ENCODE data around the gene MUS81. TPM values are rescaled to one million over a fixed set of nuclear protein-coding genes. Genes with fewer than 3 reads are reported as not detected.

The MUS81 gene
- total and polyA plus RNA-seq, 3 experiments from 2014 or later, result 35.2 to 85.8 (median 84.7) TPM

DNA sequence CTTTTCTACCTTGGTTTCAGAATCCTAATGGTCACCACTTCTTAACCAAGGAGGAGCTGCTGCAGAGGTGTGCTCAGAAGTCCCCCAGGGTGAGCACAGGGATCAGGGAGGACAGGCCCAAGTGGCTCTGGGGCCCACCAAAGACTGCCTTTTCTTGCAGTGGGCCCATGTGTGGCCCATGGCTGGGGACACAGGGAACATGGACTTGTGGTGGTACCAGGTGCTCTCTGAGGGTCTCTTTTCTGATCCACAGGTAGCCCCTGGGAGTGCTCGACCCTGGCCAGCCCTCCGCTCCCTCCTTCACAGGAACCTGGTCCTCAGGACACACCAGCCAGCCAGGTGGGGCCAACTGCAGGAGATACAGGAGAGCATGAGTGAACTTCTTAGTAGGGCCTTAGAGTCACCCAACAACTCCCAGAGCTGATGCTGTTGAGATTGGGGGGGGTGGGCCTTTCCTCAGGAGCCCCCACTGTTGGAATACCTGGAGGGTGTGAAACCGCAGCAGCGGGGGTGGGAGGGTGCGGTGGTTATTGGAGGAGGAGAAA is 2.0 kb downstream of the MUS81 start:
- DNase-seq, result peak in 1 of 5 donors; percentile 45
- ChIA-PET POLR2A (no interaction called here), CTCF (interaction anchor here (2.5 to 24.5 kb wide), 3 partner anchors 10 to 26 kb away, joined by 18 to 560 read pairs (median 87); partner anchors contain the start of genes CCDC85B, CTSW, EFEMP2 and FIBP)
- H3K9me3 ChIP-seq (ENCODE audit: low read length), result no peaks in the 10 kb centered on the region
- H3K9me3 Mint-ChIP-seq, result no peaks in the 10 kb centered on the region
- peaks cover 27% of the 10 kb centered on the region for H3K4me1 ChIP-seq (ENCODE audit: insufficient read depth, low read length)
- no peak overlapping the region for H3K4me3 ChIP-seq (ENCODE audit: low read length)
- H3K4me3 Mint-ChIP-seq, result peak overlapping the region in 6 of 7 donors; percentile 31 to 95 (median 60)
- H3K36me3 ChIP-seq (ENCODE audit: insufficient read depth, low read length), result peaks cover 37% of the 10 kb centered on the region
- no peaks in the 10 kb centered on the region for H3K27me3 Mint-ChIP-seq
- peaks cover 7 to 67% (median 7%) of the 10 kb centered on the region in 3 donors for H3K36me3 Mint-ChIP-seq
- peak overlapping the region in 4 of 8 donors; percentile 43 to 81 (median 62) for H3K27ac Mint-ChIP-seq
- H3K27me3 ChIP-seq (ENCODE audit: insufficient read depth, low read length, poor library complexity, severe bottlenecking), result no peaks in the 10 kb centered on the region
- H3K27ac ChIP-seq (ENCODE audit: low read depth, low read length), result peak overlapping the region; percentile 93
- H3K4me1 Mint-ChIP-seq, result peaks cover 23 to 36% (median 32%) of the 10 kb centered on the region in 3 donors

DNA sequence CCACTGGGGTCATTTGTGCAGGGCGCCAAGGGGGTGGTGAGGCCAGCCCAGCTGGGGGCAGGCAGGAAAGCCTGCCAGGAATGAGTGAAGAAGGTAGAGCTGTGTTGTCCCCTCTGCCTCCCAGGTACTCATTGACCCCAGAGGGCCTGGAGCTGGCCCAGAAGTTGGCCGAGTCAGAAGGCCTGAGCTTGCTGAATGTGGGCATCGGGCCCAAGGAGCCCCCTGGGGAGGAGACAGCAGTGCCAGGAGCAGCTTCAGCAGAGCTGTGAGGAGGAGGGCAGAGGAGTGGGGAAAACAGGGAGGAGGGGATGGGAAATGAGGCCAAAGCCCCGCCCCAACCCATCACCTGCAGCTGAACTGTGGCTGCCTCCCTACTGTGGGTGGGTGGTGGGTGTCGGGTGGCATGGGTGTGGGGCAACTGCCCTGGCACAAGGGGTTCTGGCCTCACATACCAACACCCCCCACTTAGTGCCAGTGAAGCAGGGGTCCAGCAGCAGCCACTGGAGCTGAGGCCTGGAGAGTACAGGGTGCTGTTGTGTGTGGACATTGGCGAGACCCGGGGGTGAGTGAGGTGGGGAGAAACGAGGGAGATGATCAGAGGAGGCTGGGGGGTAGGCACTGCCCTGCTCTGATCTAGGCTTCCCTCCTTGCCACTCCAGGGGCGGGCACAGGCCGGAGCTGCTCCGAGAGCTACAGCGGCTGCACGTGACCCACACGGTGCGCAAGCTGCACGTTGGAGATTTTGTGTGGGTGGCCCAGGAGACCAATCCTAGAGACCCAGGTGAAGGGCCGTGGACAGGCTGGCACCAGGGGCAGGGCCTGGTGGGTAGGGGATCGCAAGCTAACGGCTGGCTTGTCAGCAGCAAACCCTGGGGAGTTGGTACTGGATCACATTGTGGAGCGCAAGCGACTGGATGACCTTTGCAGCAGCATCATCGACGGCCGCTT is 3.0 kb downstream of the MUS81 start:
- Histone ChIP-seq H3K9me3 (ENCODE audit: low read length) (no peaks in the 10 kb centered on the region), H3K4me3 (ENCODE audit: low read length) (no peak overlapping the region), H3K27ac (ENCODE audit: low read depth, low read length) (no peak overlapping the region), H3K27me3 (ENCODE audit: insufficient read depth, low read length, poor library complexity, severe bottlenecking) (no peaks in the 10 kb centered on the region), H3K36me3 (ENCODE audit: insufficient read depth, low read length) (peaks cover 37% of the 10 kb centered on the region), H3K4me1 (ENCODE audit: insufficient read depth, low read length) (peaks cover 31% of the 10 kb centered on the region)
- no peaks in the 10 kb centered on the region for H3K9me3 Mint-ChIP-seq
- CTCF ChIA-PET, result interaction anchor here (24.5 kb wide), 1 partner anchor 25 kb away, joined by 560 read pairs; the partner anchor contains the start of genes CCDC85B, CTSW and FIBP
- peak overlapping the region in 4 of 8 donors; percentile 43 to 81 (median 62) for H3K27ac Mint-ChIP-seq
- peaks cover 7 to 69% (median 7%) of the 10 kb centered on the region in 3 donors for H3K36me3 Mint-ChIP-seq
- DNase-seq, result peak in 1 of 5 donors; percentile 43
- POLR2A ChIA-PET, result no interaction called here
- peak overlapping the region in 3 of 7 donors; percentile 31 to 61 (median 60) for H3K4me3 Mint-ChIP-seq
- H3K27me3 Mint-ChIP-seq, result no peaks in the 10 kb centered on the region
- H3K4me1 Mint-ChIP-seq, result peaks cover 22 to 40% (median 31%) of the 10 kb centered on the region in 3 donors

DNA sequence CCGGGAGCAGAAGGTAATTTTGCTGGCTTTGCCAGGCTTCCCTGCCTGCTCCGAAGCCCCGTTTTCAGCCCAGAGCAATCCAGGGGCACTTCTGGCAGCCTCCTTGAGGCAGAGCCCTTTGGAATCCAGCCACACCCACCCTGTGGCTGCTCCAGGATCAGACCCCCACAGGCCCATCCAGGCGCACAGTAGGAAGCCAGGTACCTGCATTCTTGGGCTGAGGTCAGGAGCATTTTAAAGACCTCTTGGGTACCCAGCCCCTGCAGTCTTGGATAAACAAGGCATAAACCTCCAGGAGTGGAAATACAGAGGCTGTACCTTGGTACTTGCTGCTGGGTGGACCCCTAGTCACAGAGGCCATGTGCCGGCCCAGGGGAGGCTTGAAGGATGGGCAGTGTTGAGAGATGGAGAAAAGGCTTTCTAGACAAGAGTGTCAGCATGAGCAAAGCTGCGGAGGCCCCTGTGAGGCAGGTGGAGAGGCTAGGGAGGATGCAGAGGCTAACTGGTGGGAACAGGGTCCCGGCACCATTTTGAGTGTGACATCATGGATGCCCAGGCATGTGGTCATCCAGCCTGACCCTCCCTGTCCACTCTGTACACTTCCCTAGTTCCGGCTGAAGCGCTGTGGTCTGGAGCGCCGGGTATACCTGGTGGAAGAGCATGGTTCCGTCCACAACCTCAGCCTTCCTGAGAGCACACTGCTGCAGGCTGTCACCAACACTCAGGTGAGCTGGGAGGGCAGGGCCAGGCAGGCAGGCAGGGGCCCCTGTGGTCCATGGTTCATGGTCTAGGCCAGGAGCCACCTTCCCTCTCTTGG is 3.9 kb downstream of the MUS81 start:
- Histone ChIP-seq H3K4me3 (ENCODE audit: low read length) (no peak overlapping the region), H3K4me1 (ENCODE audit: insufficient read depth, low read length) (peaks cover 22% of the 10 kb centered on the region), H3K9me3 (ENCODE audit: low read length) (no peaks in the 10 kb centered on the region), H3K36me3 (ENCODE audit: insufficient read depth, low read length) (peaks cover 37% of the 10 kb centered on the region), H3K27me3 (ENCODE audit: insufficient read depth, low read length, poor library complexity, severe bottlenecking) (no peaks in the 10 kb centered on the region), H3K27ac (ENCODE audit: low read depth, low read length) (no peak overlapping the region)
- no peaks in the 10 kb centered on the region for H3K27me3 Mint-ChIP-seq
- peaks cover 17 to 31% (median 22%) of the 10 kb centered on the region in 3 donors for H3K4me1 Mint-ChIP-seq
- no peak for DNase-seq
- peak overlapping the region in 2 of 8 donors; percentile 54 to 66 for H3K27ac Mint-ChIP-seq
- H3K4me3 Mint-ChIP-seq, result no peak overlapping the region
- POLR2A ChIA-PET, result no interaction called here
- peaks cover 7 to 66% (median 7%) of the 10 kb centered on the region in 3 donors for H3K36me3 Mint-ChIP-seq
- no peaks in the 10 kb centered on the region for H3K9me3 Mint-ChIP-seq
- CTCF ChIA-PET, result interaction anchor here (24.5 kb wide), 1 partner anchor 24 kb away, joined by 560 read pairs; the partner anchor contains the start of genes CCDC85B, CTSW and FIBP

DNA sequence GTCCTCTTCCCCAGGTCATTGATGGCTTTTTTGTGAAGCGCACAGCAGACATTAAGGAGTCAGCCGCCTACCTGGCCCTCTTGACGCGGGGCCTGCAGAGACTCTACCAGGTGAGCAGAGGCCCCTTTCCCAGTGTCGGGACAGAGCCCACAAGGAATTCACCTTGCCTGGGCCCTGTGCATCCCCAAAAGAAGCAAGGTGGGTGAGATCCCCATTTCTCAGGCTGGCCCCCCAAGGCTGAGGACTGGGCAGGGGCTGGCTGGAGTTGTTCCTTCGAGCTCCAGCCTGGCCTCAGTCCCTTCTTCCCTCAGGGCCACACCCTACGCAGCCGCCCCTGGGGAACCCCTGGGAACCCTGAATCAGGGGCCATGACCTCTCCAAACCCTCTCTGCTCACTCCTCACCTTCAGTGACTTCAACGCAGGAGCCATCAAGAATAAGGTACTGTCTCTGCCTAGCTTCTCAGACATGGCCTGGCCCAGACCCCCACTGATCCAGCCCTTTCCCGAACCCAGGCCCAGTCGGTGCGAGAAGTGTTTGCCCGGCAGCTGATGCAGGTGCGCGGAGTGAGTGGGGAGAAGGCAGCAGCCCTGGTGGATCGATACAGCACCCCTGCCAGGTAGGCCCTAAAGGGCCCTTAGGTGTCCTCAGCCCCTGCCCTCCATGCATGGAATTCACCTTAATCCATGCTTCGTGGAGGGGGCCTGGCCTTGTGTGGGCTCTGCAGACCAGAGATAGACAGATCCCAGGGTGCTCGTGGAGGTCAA is 4.7 kb downstream of the MUS81 start:
- Histone ChIP-seq H3K9me3 (ENCODE audit: low read length) (no peaks in the 10 kb centered on the region), H3K27me3 (ENCODE audit: insufficient read depth, low read length, poor library complexity, severe bottlenecking) (no peaks in the 10 kb centered on the region), H3K4me3 (ENCODE audit: low read length) (no peak overlapping the region), H3K4me1 (ENCODE audit: insufficient read depth, low read length) (peaks cover 22% of the 10 kb centered on the region), H3K27ac (ENCODE audit: low read depth, low read length) (no peak overlapping the region), H3K36me3 (ENCODE audit: insufficient read depth, low read length) (peaks cover 37% of the 10 kb centered on the region)
- H3K27ac Mint-ChIP-seq, result peak overlapping the region in 1 of 8 donors; percentile 71
- CTCF ChIA-PET, result interaction anchor here (24.5 kb wide), 1 partner anchor 23 kb away, joined by 560 read pairs; the partner anchor contains the start of genes CCDC85B, CTSW and FIBP
- peaks cover 14 to 31% (median 21%) of the 10 kb centered on the region in 3 donors for H3K4me1 Mint-ChIP-seq
- DNase-seq, result no peak
- H3K36me3 Mint-ChIP-seq, result peaks cover 7 to 65% (median 7%) of the 10 kb centered on the region in 3 donors
- H3K27me3 Mint-ChIP-seq, result no peaks in the 10 kb centered on the region
- POLR2A ChIA-PET, result interaction anchor here (0.5 kb wide), 1 partner anchor 121 kb away, joined by 6 read pairs; no protein-coding TSS in a partner anchor
- H3K4me3 Mint-ChIP-seq, result peak overlapping the region in 1 of 7 donors; percentile 56
- H3K9me3 Mint-ChIP-seq, result no peaks in the 10 kb centered on the region

DNA sequence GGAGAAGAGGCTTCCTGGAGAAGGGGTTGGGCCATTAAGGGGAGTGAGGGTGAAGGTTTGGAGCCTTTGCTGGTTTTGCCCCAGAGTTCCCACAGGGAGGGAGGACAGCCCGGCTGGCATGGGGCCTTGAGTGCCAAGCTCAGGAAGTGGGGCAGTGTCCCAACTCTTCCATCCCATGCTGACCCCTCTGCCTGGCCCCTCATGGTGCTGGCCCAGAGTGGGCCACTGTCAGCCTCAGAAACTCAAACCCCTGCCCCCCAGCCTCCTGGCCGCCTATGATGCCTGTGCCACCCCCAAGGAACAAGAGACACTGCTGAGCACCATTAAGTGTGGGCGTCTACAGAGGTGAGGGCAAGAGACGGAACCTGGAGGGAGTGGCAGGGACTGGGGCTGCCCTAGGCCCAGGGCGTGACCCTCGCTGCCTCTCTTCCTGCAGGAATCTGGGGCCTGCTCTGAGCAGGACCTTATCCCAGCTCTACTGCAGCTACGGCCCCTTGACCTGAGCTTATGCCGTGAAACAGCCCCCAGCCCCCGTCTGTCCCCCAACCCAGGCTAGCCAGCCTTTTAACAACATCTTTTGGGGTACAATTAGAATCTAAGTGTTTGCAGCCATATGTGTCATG is 5.4 kb downstream of the MUS81 start:
- H3K4me1 ChIP-seq (ENCODE audit: insufficient read depth, low read length), result peaks cover 27% of the 10 kb centered on the region
- Mint-ChIP-seq H3K9me3 (no peaks in the 10 kb centered on the region), H3K4me1 (peaks cover 14 to 33% (median 22%) of the 10 kb centered on the region in 3 donors), H3K27ac (no peak overlapping the region), H3K4me3 (no peak overlapping the region), H3K27me3 (no peaks in the 10 kb centered on the region), H3K36me3 (peaks cover 7 to 61% (median 7%) of the 10 kb centered on the region in 3 donors)
- ChIA-PET CTCF (interaction anchor here (24.5 kb wide), 1 partner anchor 23 kb away, joined by 560 read pairs; the partner anchor contains the start of genes CCDC85B, CTSW and FIBP), POLR2A (interaction anchor here (0.8 kb wide), 1 partner anchor 57 kb away, joined by 4 read pairs; no protein-coding TSS in a partner anchor)
- no peaks in the 10 kb centered on the region for H3K9me3 ChIP-seq (ENCODE audit: low read length)
- H3K27me3 ChIP-seq (ENCODE audit: insufficient read depth, low read length, poor library complexity, severe bottlenecking), result no peaks in the 10 kb centered on the region
- H3K36me3 ChIP-seq (ENCODE audit: insufficient read depth, low read length), result peaks cover 37% of the 10 kb centered on the region
- no peak for DNase-seq
- no peak overlapping the region for H3K4me3 ChIP-seq (ENCODE audit: low read length)
- no peak overlapping the region for H3K27ac ChIP-seq (ENCODE audit: low read depth, low read length)

DNA sequence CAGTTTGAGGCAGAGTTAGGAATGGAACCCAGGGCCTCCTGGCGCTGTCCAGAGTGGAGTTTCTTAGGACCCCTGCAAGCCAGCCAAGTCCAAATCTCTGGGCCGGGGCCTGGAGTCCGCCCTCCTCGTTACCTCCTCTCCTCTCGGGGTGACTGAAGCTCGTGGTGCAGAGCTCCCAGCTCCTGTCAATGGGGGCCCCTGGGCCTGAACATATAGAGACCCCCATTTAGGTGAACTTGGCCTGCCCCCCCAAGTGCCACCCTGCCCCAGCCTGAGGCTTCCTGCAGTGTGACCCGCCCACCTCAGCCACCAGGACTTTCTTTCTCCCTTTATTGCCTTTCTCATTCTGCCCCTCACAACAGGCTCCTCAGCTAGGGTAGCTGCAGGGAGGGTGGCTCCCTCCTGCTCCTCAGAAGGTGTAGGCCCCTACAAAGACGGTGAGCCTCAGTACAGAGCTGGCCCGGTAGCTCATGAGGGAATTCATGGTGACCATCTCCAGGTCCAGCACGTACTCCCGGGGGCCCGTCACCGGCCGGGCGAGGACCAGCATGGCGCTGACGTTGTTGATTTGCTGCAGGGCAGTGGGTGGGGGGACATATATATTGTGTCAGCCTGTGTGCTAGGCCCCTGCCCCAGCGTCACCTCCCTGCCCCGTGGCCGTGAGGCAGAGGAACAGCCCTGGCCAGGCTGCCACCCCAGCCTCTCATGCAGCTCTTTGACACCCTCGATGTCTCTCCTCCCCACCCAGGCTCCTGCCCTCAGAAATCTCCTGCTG is 6.5 kb downstream of the MUS81 start:
- peak overlapping the region in 4 of 8 donors; percentile 26 to 72 (median 37) for H3K27ac Mint-ChIP-seq
- no peaks in the 10 kb centered on the region for H3K27me3 ChIP-seq (ENCODE audit: insufficient read depth, low read length, poor library complexity, severe bottlenecking)
- H3K27ac ChIP-seq (ENCODE audit: low read depth, low read length), result no peak overlapping the region
- H3K36me3 Mint-ChIP-seq, result peaks cover 7 to 51% (median 7%) of the 10 kb centered on the region in 3 donors
- ChIA-PET CTCF (interaction anchor here (24.5 kb wide), 1 partner anchor 22 kb away, joined by 560 read pairs; the partner anchor contains the start of genes CCDC85B, CTSW and FIBP), POLR2A (interaction anchor here (0.5 to 0.8 kb wide), 2 partner anchors 21 to 56 kb away, joined by 3 to 4 read pairs; partner anchors contain the start of gene FIBP)
- peaks cover 37% of the 10 kb centered on the region for H3K36me3 ChIP-seq (ENCODE audit: insufficient read depth, low read length)
- peaks cover 14 to 33% (median 18%) of the 10 kb centered on the region in 3 donors for H3K4me1 Mint-ChIP-seq
- peak overlapping the region in 1 of 7 donors; percentile 58 for H3K4me3 Mint-ChIP-seq
- H3K4me1 ChIP-seq (ENCODE audit: insufficient read depth, low read length), result peaks cover 21% of the 10 kb centered on the region
- no peak overlapping the region for H3K4me3 ChIP-seq (ENCODE audit: low read length)
- DNase-seq, result peak in 1 of 5 donors; percentile 41
- no peaks in the 10 kb centered on the region for H3K9me3 Mint-ChIP-seq
- no peaks in the 10 kb centered on the region for H3K9me3 ChIP-seq (ENCODE audit: low read length)
- no peaks in the 10 kb centered on the region for H3K27me3 Mint-ChIP-seq
